Hematopoietic multipotent progenitor cell treated with erythropoietin and hydrocortisone succinate and interleukin-3 and kit ligand, for 8 days (in vitro differentiated cells): ENCODE data around the gene NF2.
A peak's percentile ranks its signal among the peaks of the same experiment; 100 is the strongest.

Experiments
- DNase-seq: peaks from one replicate; pipeline ENCODE4 v3.0.0-alpha.2; 2015

The NF2 gene

DNA sequence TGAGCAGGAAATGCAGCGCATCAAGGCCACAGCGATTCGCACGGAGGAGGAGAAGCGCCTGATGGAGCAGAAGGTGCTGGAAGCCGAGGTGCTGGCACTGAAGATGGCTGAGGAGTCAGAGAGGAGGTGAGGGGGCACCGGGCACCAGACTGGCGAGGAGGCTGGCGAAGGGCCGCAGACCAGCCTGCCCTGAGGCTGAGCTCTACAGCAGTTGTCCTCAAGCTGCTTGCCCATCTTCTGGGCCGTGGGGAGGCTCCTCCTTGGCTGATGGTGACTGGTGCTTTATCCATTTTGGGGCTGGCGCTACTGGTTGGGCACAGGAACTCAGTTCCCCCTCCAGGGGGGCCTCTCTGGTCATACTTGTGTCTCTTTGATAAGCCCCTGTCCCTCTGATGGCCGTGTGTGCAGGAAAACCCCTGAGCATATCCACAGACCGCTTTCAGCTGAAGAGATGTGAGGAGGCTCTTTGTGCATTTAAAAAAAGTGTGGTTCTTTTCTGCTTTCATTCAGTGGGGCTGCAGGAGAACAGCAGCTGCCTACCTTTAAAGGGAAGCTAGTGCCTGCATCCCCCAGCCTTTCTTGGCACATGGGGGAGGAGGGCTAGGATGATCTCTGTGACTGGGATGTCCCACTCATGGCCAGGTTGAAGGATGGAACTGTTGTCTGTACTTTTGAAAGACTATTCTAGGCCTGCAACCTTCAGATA lies 70.1 kb downstream of the NF2 start:
- no peak for DNase-seq

DNA sequence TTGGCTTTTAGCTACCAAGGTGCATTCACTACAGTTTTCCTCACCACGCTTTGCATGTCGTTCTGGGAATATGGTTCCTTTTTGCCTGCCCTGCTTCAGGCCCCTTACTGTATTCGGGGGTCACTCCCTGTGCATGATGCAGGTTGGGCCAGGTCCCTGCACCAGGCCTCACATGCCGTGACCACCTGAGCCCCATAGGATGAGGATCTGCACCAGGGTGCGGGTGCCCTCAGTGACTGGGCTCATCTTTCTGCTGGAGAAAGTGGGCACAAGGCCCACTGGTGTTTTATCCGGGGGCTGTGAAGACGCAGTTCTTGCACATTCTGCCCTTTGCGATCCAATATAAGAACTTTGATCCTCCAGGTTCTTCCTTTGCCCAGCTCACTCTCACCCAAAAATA lies 70.7 kb downstream of the NF2 start:
- DNase-seq: no peak

GRCh38 chr22:29679316-29679715 lies 75.9 kb downstream of the NF2 start:
- no peak for DNase-seq

GRCh38 chr22:29683536-29683935 lies 80.1 kb downstream of the NF2 start:
- no peak for DNase-seq

DNA sequence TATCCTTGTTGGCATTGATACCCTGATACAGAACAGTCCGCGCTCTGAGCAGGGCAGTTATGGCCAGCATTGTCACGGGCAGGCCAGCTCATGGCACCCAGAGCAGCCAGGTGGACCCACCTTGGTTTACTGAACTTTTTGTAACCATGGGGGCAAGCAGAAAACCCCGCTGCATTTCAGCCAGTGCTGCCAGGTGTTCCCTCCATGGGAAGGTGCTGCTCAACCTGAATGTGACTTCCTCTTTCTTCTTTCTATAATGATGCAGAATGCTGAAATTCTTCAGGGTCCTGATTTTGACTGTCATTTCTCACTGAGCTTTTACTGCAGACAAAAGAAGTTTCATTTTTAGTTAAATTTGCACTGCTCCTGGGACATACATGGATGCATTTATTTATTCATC lies 80.8 kb downstream of the NF2 start:
- no peak for DNase-seq

DNA sequence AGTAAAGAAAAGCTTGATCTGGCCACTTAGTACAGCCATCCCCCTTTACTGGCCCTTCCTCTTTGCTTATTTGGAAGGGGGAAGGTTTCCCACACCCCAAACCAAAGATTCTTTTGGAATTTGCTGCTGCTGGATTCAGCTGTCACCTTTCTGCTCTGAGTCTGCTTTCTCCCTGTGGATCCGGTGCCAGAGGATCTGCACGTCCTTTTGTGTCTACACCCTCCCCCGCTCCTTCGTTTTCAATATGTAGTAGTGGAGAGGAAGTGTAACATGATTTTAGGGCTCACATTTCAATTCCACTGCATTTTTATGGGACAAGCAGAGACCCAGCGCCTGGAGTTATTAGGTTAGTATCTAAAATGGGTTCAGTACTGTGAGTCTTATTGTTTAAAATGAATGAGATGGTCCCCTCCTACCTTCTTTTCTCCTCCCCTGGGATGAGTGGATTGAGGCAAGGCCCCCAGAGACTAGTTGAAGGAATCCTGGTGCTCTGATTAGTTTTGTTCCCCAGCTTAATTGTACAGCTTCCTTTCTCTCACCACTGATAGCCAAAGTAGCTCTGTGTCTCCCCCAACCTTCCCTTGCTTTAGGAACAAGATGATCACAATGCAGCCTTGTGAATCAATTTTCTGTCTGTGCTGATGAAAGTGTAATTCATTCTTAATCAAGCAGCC lies 85.9 kb downstream of the NF2 start:
- DNase-seq: no peak

- peak; percentile 62 for DNase-seq
These were observed 86.4 kb downstream of the NF2 start for GRCh38 chr22:29689880-29690213.

- no peak for DNase-seq
These were observed 87.0 kb downstream of the NF2 start for GRCh38 chr22:29690476-29690875.

DNA sequence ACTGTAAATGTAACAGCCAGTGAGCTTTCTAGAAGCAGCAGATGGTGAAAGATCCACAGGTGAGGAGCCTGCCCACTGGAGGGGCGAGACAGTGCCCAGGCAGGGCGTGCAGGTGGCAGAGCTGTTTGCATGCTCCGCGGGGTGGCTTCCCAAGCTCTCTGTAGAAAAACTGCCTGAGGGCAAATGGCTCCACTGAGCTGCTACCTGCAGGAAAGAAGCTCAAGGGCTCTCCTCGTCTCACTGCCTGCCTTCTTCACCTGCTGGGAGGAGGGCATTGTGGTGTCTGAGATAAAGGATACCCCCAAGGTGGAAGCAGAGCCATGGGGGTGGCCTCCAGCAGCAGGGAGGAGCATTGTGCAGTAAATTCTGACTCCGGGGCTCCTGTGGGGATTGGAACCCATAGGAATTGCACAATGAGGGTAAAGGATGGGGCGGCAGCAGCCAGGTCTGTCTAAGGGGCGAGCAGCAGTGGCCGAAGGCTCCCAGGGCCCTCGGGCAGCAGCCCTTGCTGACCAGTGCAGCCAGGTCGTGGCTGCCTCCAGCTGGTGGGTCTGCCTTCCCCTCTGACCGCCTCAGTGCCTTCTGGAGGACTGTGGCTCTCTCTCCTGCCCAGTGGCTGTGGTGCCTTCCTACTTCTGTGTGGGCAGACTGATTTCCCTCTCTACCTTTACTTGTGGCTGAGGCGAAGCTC lies 88.3 kb downstream of the NF2 start:
- no peak for DNase-seq

- DNase-seq: peak; percentile 56
These were observed 88.9 kb downstream of the NF2 start for GRCh38 chr22:29692327-29692640.

DNA sequence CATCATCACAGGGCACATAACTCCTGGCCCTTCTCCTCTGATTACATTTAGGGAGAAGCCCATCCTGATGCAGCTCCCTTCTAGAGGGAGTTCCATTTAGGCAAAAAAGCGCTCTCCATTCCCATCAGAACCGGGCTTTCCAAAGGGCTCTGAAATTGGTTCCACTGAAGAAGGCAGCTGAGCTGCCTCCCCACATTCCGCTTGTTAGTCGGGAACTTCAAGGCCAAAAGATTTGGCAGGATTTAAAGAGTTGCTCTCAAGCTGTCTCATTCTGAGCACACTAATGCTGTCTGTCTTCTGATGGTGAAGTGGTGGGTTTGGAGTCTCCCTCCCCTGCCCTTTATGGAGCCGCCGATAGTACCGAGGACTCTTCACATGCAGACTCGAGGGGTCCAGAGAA lies 89.7 kb downstream of the NF2 start:
- no peak for DNase-seq

DNA sequence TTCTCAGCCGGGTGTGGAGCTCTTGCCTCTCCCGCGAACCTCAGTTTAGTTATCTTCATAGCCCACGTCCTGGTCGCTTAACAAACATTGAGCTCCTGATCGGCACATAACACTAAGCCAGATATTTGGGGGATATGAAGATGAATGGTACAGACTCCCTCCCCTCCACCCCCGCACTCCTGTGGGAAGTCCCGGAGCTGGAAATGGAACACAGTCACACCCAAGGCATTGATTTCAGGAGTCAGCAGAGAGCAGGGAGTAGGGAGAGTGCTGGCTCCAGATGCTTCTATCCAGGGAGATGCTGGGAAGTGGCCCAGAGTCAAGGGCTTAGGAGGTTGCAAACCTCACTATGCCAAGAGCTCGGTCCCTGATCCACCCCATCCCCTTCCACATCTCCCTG lies 90.2 kb downstream of the NF2 start:
- DNase-seq: no peak

GRCh38 chr22:29695129-29695926 lies 91.9 kb downstream of the NF2 start:
- no peak for DNase-seq

GRCh38 chr22:29697853-29698598 lies 94.6 kb downstream of the NF2 start:
- peak; percentile 36 for DNase-seq

DNA sequence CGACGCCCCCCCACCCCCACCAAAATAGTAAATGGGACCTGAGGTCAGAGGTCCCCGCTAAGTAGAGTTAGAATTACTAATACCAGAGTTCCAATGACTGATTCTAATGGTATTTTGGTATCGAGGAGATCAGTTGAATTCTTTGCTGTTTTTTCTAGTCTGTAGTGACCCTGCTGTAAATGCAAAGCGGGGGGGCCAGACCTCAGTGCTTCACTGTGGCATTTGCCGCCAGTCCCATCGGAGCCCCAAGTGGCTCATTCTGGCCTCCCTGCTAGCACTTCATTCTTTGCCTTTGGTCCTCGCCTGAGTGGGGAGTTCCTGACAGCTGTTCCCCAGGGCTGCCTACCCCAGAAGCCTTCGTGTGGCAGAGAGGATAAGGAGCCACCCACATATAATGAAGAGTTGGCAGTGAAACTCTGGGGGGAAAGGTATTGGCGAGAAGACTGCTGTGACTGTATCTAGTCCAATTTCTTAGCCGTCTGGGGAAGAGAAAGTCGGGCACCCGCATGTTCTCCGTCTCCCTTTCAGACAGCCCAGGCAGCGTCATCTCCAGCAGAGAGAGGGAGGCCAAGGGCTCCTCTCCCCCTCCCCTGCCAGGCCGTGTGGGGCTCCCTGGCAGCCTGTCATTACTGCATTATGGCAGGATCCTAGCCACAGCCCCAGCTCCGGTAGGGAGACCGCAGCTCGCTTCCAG lies 96.9 kb downstream of the NF2 start:
- peak; percentile 52 for DNase-seq

DNA sequence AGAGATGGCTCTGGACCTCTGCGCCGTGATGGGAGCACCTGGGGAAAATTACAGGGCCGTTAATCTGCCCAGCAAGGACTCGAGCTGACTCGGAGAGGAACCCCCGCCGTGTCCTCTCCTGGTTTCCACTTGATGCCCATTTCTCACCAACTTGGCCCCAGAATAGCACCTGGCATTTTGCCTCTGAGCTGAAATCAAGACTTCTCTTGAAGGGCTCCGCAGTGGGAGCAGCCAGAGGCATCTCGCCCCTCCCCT lies 97.4 kb downstream of the NF2 start:
- DNase-seq: no peak

- peak; percentile 91 for DNase-seq
These were observed 97.9 kb downstream of the NF2 start for GRCh38 chr22:29701155-29701999.

- DNase-seq: peak; percentile 79
These were observed 98.8 kb downstream of the NF2 start for GRCh38 chr22:29702000-29702930.

GRCh38 chr22:29702931-29703501 lies 99.6 kb downstream of the NF2 start:
- DNase-seq: no peak

DNA sequence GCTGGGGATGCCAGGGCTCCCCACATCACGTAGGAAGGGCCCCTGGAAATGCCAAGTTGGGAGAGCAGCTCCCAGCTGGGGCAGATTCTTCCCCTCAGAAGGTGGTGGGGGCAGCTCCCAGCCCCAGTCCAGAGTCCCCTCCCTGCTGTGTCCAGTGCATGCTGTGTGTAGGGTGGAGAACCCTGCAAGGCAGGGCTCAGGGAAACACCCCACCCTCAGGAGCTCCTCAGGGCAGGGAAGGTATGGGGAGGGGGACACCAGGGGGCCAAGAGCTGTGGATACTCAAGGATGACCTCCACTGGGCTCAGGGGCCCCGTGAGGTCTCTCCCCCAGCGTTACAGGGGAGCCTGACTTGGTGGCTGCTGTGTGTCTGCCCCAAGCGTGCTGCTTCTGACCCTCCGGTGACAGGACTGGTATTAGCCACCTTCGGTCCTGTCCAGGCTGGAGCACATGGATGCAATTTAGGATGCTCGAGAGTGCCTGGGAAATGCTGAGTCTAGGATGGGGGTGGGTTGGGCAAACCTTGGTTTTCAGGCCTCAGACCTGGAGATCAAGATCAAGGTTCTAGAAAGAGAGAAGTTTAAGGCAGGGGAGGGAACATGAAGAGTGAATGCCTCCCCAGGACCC lies 100.2 kb downstream of the NF2 start:
- DNase-seq: no peak
